ENCODE results near the gene IQCH.

- TF ChIP-seq, protein P1, sequence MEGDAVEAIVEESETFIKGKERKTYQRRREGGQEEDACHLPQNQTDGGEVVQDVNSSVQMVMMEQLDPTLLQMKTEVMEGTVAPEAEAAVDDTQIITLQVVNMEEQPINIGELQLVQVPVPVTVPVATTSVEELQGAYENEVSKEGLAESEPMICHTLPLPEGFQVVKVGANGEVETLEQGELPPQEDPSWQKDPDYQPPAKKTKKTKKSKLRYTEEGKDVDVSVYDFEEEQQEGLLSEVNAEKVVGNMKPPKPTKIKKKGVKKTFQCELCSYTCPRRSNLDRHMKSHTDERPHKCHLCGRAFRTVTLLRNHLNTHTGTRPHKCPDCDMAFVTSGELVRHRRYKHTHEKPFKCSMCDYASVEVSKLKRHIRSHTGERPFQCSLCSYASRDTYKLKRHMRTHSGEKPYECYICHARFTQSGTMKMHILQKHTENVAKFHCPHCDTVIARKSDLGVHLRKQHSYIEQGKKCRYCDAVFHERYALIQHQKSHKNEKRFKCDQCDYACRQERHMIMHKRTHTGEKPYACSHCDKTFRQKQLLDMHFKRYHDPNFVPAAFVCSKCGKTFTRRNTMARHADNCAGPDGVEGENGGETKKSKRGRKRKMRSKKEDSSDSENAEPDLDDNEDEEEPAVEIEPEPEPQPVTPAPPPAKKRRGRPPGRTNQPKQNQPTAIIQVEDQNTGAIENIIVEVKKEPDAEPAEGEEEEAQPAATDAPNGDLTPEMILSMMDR (IDR thresholded peaks at IDR 0.05; ENCODE audit: low read depth, low read length, poor library complexity, severe bottlenecking): no peak
- TF ChIP-seq EZH2phosphoT487 (IDR thresholded peaks at IDR 0.05; ENCODE audit: borderline replicate concordance, low read length): no peak
Observed at GRCh38 chr15:67523330-67523729, 268.7 kb downstream of the IQCH start.

Measured in DOHH2 (cell line).